ENCODE data around the gene BNC2.

The BNC2 gene

DNA sequence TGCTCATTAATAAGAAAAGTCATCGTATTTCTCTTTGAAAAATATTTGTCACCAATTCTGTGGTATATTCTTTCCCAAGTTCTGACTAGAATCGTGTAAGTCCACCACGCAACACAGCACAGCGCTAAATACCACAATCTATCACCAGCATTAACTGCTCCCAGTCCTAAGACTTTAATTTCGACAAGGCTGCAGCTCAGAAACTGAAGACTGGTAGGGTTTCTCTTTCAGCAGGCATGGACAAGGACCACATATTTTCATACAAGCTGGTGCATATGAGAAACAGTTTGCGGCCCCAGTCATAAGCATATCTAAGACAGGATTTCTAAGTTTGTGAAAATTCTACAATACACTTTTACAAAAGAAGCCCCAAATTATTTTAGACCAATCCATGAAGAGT is 24.1 kb downstream of the BNC2 start:
- no peaks in the 10 kb centered on the region for H3K9me3 Mint-ChIP-seq
- H3K36me3 Mint-ChIP-seq (ENCODE audit: low read depth) = no peaks in the 10 kb centered on the region
- no peaks in the 10 kb centered on the region for H3K27me3 Mint-ChIP-seq
- no peaks in the 10 kb centered on the region for H3K4me1 Mint-ChIP-seq (ENCODE audit: low read depth)
- H3K4me3 Mint-ChIP-seq = no peak overlapping the region
- H3K27ac Mint-ChIP-seq = no peak overlapping the region

DNA sequence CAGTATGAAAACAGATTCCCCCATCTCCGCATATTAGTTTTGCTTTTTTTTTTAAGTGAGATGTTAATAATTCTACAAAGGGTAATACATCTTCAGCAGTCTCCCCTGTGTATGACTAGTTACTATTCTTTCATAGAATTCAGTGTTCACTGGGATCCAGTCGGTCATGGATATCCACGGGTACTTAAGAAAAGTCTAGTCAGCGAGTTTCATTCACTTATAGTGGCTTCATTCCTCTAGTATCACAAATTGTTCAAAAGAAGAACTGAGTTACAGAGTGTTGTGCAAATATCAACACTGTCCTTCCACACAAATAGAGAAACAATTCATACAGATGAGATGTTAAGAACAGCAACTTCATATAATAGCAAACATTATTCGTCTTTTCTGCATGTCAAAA is 35.7 kb downstream of the BNC2 start:
- no peak overlapping the region for H3K4me3 Mint-ChIP-seq
- no peaks in the 10 kb centered on the region for H3K27me3 Mint-ChIP-seq
- H3K4me1 Mint-ChIP-seq (ENCODE audit: low read depth) = no peaks in the 10 kb centered on the region
- no peaks in the 10 kb centered on the region for H3K36me3 Mint-ChIP-seq (ENCODE audit: low read depth)
- peaks cover 8% of the 10 kb centered on the region for H3K9me3 Mint-ChIP-seq
- H3K27ac Mint-ChIP-seq = no peak overlapping the region

DNA sequence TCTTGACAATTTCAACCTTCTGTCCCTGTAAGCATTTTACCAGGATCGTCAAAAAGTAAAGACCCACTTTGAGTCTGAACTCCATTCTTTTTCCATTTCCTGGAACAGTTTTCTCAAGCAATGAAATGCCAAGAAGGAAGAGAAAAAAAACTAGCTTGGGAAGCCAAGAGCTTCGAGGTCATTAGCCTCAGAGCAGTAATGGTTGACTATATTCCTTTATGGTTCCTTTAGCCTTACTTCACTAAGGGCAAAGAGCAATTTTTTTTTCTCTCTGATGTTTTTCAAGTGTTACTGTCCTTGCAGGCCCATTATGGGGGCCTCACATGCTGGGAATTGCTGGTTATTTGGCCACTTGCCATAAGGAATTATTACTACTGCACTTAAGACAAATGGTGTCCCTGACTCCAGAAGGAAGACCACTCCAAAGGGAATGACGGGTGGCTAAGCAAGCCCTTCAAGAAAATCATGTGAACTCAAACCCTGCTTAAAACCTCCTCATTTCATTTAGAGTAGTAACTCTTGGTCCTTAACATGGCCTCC is 37.1 kb downstream of the BNC2 start:
- H3K27ac Mint-ChIP-seq = no peak overlapping the region
- no peak overlapping the region for H3K4me3 Mint-ChIP-seq
- H3K4me1 Mint-ChIP-seq (ENCODE audit: low read depth) = no peaks in the 10 kb centered on the region
- H3K27me3 Mint-ChIP-seq = peaks cover 4% of the 10 kb centered on the region
- H3K36me3 Mint-ChIP-seq (ENCODE audit: low read depth) = no peaks in the 10 kb centered on the region
- peaks cover 8% of the 10 kb centered on the region for H3K9me3 Mint-ChIP-seq

DNA sequence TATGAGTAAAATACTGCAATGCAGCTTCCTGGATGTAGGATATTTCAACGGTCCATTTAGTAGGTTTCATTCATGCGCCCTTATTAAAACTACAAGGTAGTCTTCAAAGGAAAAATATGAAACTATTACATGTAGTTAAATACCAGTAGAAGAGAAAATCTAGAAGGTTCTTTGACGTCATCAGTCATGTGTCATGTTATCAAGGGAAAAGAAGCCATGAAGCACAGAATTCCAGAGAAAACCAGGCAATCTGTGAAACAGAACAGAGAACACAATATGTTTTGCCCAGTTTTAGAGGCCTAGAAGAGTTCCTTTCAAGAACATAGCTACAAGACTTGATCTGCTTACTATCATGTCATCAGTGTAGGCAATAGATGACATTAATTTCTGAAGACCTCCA is 38.4 kb downstream of the BNC2 start:
- H3K27ac Mint-ChIP-seq = no peak overlapping the region
- H3K36me3 Mint-ChIP-seq (ENCODE audit: low read depth) = no peaks in the 10 kb centered on the region
- H3K4me1 Mint-ChIP-seq (ENCODE audit: low read depth) = no peaks in the 10 kb centered on the region
- peaks cover 8% of the 10 kb centered on the region for H3K9me3 Mint-ChIP-seq
- H3K27me3 Mint-ChIP-seq = peaks cover 14% of the 10 kb centered on the region
- H3K4me3 Mint-ChIP-seq = no peak overlapping the region

DNA sequence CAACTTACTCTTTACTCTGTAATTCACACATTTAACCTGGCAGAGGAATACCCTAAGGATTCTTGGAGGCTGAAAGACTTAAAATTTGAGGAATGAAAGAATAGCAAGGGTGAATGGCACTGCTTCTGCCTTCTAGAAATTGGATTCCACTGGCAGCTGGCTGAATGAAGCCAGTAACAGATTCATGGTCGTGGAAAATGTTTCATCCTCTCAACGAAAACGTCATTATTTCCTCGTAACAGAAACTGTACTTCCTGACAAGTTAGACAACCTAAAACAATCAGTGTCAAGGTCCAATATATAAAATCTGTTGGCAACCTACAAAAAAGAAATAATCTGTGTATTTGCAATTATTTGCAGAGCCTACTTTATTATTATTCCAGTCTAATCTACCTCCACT is 39.7 kb downstream of the BNC2 start:
- Mint-ChIP-seq H3K36me3 (ENCODE audit: low read depth) (no peaks in the 10 kb centered on the region), H3K27me3 (peaks cover 15% of the 10 kb centered on the region), H3K9me3 (peaks cover 8% of the 10 kb centered on the region), H3K4me1 (ENCODE audit: low read depth) (no peaks in the 10 kb centered on the region), H3K4me3 (no peak overlapping the region), H3K27ac (no peak overlapping the region)

DNA sequence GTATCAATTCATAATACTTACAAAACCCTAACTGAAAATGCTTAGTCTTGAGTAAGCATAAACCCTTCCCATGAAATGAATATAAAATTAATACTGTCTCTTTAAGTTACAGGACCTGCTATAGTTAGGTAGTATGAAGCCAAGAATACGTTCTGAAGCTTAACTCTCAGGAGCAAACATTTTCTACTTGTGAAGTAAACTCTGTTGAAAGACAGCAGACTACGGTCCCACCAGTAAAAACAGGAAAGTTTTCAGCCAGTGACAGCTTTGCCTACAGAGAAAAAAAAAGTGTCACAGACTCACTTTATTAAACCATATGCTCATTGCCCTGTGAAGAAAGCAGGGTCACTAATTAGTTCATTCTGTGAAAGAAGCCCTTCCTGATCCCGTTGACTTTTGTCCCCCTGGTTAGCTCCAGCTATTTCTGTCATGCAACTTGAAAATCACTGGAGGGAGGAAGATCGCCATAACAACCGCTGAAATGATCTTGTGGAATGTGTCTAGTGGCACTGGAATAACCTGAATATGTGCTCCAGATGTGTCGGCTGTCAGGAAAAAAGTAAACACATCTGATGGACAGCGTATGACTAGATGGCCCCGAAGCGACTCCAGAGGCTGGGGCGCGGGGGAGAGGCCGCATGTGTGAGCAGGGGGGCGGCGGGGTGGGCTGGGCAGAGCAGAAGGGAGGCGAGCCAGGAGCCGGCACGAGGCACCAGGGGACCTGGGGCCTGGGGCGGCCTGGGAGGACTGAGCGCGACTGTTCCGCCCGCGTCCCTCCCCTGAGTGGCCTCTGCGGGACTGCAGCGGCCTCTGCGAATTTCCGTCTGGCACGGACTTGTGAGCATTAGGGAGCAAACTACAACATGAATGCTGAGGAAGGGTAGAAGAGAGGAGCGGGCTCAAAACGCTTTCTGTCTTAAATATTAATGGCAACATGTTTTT is 41.9 kb downstream of the BNC2 start:
- no peaks in the 10 kb centered on the region for H3K36me3 Mint-ChIP-seq (ENCODE audit: low read depth)
- H3K27ac Mint-ChIP-seq = no peak overlapping the region
- H3K9me3 Mint-ChIP-seq = peaks cover 8% of the 10 kb centered on the region
- H3K27me3 Mint-ChIP-seq = peaks cover 15% of the 10 kb centered on the region
- no peak overlapping the region for H3K4me3 Mint-ChIP-seq
- H3K4me1 Mint-ChIP-seq (ENCODE audit: low read depth) = no peaks in the 10 kb centered on the region

DNA sequence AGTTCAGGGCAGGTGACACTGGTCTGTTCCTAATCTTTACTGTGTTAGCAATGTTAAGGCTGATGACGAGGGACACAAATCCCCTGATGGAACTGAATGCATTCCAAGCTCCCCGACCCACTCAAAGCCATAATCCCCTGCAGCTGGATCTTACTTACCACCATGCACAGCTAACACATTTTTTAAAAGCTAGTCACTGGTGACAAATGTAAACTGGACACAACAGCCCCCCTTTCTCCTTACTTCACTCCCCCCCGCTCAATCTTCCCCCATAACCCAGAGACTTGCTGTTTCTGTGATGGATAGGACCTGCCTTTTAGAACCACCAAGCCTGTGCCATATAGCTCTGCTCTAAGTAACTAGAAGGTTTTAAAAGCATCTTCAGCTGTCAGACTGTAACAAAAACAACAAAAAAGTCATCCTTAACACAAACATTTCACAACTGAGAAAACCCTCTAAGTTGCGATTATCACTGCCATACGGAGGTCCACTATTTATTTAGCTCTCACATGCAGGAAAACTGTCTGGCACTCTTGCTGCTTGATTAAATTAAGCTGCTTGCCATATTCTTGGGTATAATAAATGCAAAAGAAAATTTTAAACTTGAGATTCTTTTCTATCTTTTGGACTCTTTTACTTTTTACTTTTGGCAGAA is 44.4 kb downstream of the BNC2 start:
- no peaks in the 10 kb centered on the region for H3K36me3 Mint-ChIP-seq (ENCODE audit: low read depth)
- H3K4me3 Mint-ChIP-seq = no peak overlapping the region
- H3K27me3 Mint-ChIP-seq = peaks cover 15% of the 10 kb centered on the region
- H3K9me3 Mint-ChIP-seq = no peaks in the 10 kb centered on the region
- no peaks in the 10 kb centered on the region for H3K4me1 Mint-ChIP-seq (ENCODE audit: low read depth)
- H3K27ac Mint-ChIP-seq = no peak overlapping the region

DNA sequence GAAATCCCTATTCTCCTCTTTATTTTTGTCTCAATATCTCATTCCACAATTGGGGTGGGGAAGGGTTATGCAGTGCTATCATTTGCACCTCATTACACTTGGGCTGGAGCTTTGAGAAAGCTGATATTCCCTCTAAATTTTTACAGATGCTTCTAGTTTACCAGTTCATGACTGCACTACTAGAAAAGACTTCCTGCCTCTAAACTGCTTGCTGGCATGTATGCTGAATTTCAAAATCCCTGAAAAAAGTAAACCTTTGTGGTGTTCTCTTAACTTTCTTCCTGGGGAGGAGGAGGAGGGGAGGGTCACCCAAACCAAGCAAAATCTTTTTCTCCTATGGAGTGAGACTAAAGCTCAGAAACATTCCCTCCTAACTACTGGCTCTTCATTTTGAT is 45.1 kb downstream of the BNC2 start:
- no peaks in the 10 kb centered on the region for H3K4me1 Mint-ChIP-seq (ENCODE audit: low read depth)
- H3K4me3 Mint-ChIP-seq = no peak overlapping the region
- H3K27ac Mint-ChIP-seq = no peak overlapping the region
- H3K9me3 Mint-ChIP-seq = no peaks in the 10 kb centered on the region
- H3K36me3 Mint-ChIP-seq (ENCODE audit: low read depth) = no peaks in the 10 kb centered on the region
- H3K27me3 Mint-ChIP-seq = peaks cover 15% of the 10 kb centered on the region

DNA sequence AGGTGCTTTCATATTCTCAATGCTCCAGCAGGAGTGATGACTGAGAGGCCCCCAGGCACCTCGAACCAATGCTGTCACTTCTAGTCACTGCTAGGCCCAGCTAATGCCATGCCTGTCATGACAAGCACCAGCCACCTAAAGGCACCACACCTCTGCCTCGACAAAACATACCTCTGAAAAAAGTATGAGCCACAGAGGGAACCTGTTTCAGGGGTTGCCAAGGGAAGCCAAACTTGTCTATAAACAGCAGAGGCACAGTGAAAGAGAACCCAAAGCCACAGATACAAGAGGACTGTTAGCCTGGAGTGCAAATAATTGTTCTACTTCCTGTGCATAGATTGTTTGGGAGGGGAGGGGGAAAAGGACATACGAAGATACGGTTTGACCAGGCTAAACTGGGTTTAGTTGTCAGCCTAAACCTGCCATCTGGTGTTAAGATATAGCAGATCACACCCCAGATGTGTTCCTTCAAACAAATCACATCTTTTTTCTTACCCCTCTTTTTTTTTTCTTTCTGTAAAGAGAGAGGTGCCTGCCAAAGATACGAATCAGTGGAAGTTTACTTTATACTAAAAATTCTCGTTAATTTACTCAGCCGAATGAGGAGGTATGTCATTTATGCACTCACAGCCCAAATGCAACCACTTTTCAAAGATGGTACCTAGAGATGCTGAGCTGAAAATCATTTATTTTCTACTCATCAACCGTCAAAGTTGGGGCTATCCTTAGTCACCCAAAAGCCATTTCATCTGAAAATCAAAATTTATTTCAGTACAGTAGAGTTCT is 45.7 kb downstream of the BNC2 start:
- H3K27me3 Mint-ChIP-seq = peaks cover 15% of the 10 kb centered on the region
- H3K27ac Mint-ChIP-seq = no peak overlapping the region
- no peaks in the 10 kb centered on the region for H3K4me1 Mint-ChIP-seq (ENCODE audit: low read depth)
- no peaks in the 10 kb centered on the region for H3K9me3 Mint-ChIP-seq
- no peak overlapping the region for H3K4me3 Mint-ChIP-seq
- H3K36me3 Mint-ChIP-seq (ENCODE audit: low read depth) = no peaks in the 10 kb centered on the region

DNA sequence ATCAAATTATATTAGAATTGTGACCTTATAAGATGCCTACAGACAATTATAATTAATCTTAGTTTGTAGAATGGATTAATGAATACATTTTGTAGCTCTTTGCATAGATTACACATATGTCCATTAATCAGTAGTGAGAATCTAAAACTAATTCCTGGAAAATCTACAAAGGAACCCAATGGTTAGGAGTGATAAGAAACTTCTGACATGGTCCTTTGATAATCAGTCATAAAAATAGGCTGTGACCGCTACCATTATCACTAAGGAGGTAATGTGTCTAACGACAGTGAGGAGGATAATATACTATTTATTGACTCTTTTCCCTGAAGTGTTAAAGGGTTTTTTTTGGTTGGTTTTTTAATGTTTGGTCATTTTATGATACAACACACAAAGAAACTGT is 46.6 kb downstream of the BNC2 start:
- H3K27me3 Mint-ChIP-seq = peaks cover 15% of the 10 kb centered on the region
- H3K27ac Mint-ChIP-seq = no peak overlapping the region
- no peaks in the 10 kb centered on the region for H3K36me3 Mint-ChIP-seq (ENCODE audit: low read depth)
- no peak overlapping the region for H3K4me3 Mint-ChIP-seq
- no peaks in the 10 kb centered on the region for H3K9me3 Mint-ChIP-seq
- H3K4me1 Mint-ChIP-seq (ENCODE audit: low read depth) = no peaks in the 10 kb centered on the region

DNA sequence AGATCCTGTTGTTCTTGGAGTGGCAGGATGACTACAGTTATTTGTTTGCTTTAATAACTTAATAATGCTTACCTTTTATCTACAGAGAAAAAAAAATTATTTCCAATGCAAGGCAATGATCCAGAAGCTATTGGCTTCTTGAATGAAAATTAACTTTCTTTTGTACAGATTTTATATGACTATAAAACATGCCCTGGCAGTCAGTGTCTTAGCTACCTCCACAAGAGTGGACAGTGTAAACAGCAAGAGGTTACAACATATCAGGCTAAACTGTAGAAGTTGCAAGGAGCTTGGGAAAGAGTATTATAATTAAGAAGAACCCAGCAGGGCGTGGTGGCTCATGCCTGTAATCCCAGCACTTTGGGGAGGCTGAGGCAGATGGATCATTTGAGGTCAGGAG is 49.1 kb downstream of the BNC2 start:
- no peak overlapping the region for H3K27ac Mint-ChIP-seq
- H3K4me1 Mint-ChIP-seq (ENCODE audit: low read depth) = no peaks in the 10 kb centered on the region
- no peaks in the 10 kb centered on the region for H3K9me3 Mint-ChIP-seq
- no peaks in the 10 kb centered on the region for H3K27me3 Mint-ChIP-seq
- H3K36me3 Mint-ChIP-seq (ENCODE audit: low read depth) = no peaks in the 10 kb centered on the region
- H3K4me3 Mint-ChIP-seq = no peak overlapping the region

DNA sequence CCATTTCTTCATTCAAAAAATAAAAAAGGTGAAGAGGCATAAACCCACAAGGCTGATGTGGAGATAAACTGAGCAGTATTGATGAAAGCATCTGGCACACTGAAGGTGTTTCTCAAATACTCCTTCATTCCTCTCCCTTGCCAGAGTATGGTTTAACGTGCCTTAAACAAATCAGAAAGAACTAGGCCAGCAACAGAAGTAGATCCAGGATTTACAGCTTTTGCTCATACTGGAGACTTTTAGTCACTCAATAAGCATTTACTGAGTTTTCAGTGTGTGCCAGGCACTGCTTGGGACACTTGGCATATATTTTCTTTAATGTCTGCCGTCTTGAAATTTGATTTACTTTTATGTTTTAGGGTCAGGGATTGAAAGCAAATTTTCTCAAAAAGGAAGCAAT is 53.0 kb downstream of the BNC2 start:
- no peak overlapping the region for H3K4me3 Mint-ChIP-seq
- H3K27ac Mint-ChIP-seq = no peak overlapping the region

DNA sequence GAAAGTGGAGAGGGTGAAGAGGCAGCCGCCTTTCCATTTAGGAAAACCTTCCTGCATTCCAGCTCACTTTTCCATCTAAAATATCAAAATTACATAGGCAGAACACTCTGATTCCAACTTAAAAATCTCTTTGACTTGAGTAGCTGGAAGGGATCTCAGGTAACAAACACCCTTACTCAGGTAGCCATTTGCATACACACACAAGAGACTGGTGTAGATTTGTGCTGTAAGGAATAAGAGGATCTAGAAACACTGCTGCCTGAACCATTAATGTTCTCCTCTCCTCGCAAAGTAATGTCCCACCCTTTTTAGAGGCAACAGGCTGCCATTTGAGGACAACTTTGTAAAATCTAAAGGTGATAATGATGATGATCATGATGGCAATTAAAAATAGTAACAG is 53.5 kb downstream of the BNC2 start:
- Mint-ChIP-seq H3K36me3 (ENCODE audit: low read depth) (no peaks in the 10 kb centered on the region), H3K9me3 (no peaks in the 10 kb centered on the region), H3K27me3 (no peaks in the 10 kb centered on the region), H3K27ac (no peak overlapping the region), H3K4me1 (ENCODE audit: low read depth) (no peaks in the 10 kb centered on the region), H3K4me3 (no peak overlapping the region)

More for the DNA sequence above, 53.0 kb downstream of the BNC2 start:
- Mint-ChIP-seq H3K36me3 (ENCODE audit: low read depth) (no peaks in the 10 kb centered on the region), H3K4me1 (ENCODE audit: low read depth) (no peaks in the 10 kb centered on the region), H3K27me3 (no peaks in the 10 kb centered on the region), H3K9me3 (no peaks in the 10 kb centered on the region)

DNA sequence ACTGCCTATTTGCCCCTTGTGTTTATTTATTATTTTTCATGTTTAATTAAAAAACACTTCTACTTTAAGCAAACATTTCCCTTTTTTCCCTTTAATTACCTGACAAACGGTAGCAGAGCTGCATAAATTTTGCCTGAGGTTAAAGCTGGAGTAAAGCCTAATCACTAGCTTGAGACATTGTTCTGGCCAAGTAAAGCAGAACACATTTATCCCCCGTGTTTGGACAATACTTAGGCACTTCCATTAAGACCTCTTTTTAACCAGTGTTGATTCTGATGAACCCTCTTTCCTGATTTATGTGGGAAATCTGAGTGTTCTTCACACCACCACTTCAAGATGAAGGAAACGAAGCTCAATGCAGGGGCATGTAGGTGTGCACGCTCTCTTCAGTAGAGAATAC is 54.5 kb downstream of the BNC2 start:
- H3K4me1 Mint-ChIP-seq (ENCODE audit: low read depth) = no peaks in the 10 kb centered on the region
- H3K9me3 Mint-ChIP-seq = no peaks in the 10 kb centered on the region
- H3K36me3 Mint-ChIP-seq (ENCODE audit: low read depth) = no peaks in the 10 kb centered on the region
- H3K27ac Mint-ChIP-seq = no peak overlapping the region
- no peaks in the 10 kb centered on the region for H3K27me3 Mint-ChIP-seq
- no peak overlapping the region for H3K4me3 Mint-ChIP-seq

DNA sequence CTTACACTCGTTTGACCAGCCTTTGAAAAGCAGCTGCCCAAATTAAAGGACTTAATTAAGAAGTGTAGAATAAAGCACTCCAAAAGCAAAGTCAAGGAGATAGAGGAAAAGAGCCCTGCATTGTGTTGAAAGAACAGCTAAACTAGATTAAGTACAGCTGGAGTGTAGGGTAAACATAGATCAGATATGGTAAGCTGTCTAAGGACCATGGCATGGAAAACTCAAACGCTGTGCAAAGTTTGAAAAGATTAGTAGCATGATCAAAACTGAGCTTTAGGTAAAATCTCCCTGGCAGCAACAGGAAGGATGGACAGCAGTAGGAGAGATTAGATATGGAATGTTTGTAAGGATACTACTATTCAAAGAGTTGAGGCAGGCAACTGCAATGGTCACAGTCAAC is 55.4 kb downstream of the BNC2 start:
- no peaks in the 10 kb centered on the region for H3K4me1 Mint-ChIP-seq (ENCODE audit: low read depth)
- no peaks in the 10 kb centered on the region for H3K36me3 Mint-ChIP-seq (ENCODE audit: low read depth)
- no peak overlapping the region for H3K27ac Mint-ChIP-seq
- no peak overlapping the region for H3K4me3 Mint-ChIP-seq
- H3K27me3 Mint-ChIP-seq = no peaks in the 10 kb centered on the region
- no peaks in the 10 kb centered on the region for H3K9me3 Mint-ChIP-seq
